Neuron (in vitro differentiated cells): ENCODE data around the gene TSPAN14.
"Not testable (repeated sequence)": the region's sequence is repeated elsewhere in the genome, so short reads cannot be mapped to it uniquely, and the experiment has no call there.

Experiments
- H2AFZ ChIP-seq: one replicate; pipeline ENCODE4 v1.6.1; 2013; ENCODE audit warnings: low read depth, mild to moderate bottlenecking, inconsistent platforms, low read length, moderate library complexity
- H3K27me3 ChIP-seq: one replicate; pipeline ENCODE4 v1.6.1; 2013; ENCODE audit warnings: low read length; ENCODE audit not compliant: insufficient read depth
- H3K36me3 ChIP-seq: one replicate; pipeline ENCODE4 v1.6.1; 2013; ENCODE audit warnings: low read length; ENCODE audit not compliant: insufficient read depth
- H3K4me1 ChIP-seq: one replicate; pipeline ENCODE4 v1.6.1; 2013; ENCODE audit warnings: low read length; ENCODE audit not compliant: insufficient read depth
- H3K4me3 ChIP-seq: 2 replicates; pipeline ENCODE4 v1.5.1; 2013; ENCODE audit warnings: mild to moderate bottlenecking, low read length, moderate library complexity
- H3K9me3 ChIP-seq: one replicate; pipeline ENCODE4 v1.6.1; 2013; ENCODE audit warnings: low read length

The TSPAN14 gene

DNA sequence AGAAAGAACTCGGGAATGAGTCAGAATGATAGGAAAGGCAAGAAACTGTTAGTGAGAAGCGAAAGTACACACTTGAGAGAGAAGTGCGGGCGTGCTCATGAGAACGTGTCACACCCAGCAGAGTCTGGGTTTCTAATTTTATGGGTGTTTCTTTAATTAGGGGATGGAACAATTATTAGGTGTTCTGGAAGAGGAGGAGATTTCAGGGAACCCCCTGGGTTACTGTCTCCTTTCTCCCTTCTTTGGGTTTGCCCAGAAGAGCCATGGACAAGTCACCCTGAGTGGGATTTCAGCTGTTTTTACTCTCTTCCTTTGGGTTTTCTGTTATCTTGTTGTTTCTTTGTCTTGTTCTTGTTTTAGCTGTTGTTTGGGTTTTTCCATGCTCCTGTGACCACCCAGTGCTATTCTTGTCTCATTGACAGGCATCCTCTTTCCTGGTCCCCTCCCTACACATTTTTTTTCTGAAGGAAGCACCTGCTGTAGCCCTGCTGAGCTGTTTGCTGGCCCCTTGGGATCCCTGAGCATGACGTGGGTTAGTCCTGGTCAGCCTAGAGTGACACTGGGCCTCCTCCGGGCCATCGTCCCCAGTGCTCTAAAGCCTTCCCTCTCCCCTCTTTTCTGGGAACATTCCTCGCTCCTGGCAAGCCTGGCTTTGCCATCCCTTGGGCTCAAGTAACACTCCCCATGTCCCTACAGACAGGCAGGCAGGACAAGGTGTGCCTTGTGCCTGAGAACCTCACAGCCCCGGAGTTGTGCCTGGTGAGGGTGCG, 87.1 kb downstream of the TSPAN14 start:
- peaks cover 3% of the 10 kb centered on the region for H3K9me3 ChIP-seq
- H3K4me3 ChIP-seq, result no peak overlapping the region
- H3K27me3 ChIP-seq, result no peaks in the 10 kb centered on the region
- H2AFZ ChIP-seq, result no peak overlapping the region
- peaks cover 4% of the 10 kb centered on the region for H3K4me1 ChIP-seq
- no peaks in the 10 kb centered on the region for H3K36me3 ChIP-seq

DNA sequence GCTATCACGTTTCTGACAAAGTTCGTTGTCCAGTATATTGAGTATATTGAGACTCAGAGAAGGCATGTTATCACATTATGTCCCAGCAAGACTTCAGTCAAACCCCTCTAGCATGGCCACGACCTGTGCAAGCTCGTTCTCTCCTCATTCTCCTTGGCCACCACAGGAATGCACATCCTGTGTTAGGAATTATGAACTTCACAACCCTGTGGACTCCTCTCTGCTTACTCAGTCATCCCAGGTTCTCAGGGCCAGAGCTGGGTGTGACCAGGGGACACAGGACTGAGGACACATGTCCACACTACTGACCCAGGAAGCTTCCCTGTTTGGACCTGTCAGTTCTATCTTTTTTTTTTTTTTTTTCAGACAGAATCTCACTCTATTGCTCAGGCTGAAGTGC, 87.9 kb downstream of the TSPAN14 start:
- H3K27me3 ChIP-seq, result no peaks in the 10 kb centered on the region
- H3K4me1 ChIP-seq, result peaks cover 4% of the 10 kb centered on the region
- no peak overlapping the region for H3K4me3 ChIP-seq
- H3K9me3 ChIP-seq, result peaks cover 3% of the 10 kb centered on the region
- H2AFZ ChIP-seq, result no peak overlapping the region
- H3K36me3 ChIP-seq, result no peaks in the 10 kb centered on the region

DNA sequence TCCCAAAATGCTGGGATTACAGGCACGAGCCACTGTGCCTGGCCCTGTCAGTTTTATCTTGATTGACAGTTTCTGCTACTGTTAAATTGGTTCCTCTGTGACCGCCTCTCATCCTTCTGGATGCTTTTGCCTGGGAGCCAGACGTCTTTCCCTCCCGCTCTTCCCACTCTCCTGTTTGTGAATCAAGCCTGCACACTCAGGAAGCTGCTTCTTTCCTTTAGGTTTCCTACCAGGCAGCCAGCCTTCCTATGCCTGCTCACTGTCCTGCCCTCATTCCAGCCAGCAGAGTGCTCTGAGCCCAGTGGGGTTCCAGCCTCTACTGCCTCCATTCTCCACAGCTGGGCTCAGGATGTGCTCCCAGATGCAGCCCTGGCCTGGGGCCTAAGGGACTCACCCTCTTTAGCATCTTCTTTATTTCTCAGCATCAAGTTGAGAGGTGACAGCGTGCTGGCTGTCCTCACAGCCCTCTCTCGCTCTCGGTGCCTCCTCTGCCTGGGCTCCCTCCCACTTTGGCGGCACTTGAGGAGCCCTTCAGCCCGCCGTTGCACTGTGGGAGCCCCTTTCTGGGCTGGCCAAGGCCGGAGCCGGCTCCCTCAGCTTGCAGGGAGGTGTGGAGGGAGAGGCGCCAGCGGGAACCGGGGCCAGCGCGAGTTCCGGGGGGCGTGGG, 88.7 kb downstream of the TSPAN14 start:
- H3K36me3 ChIP-seq, result no peaks in the 10 kb centered on the region
- H3K4me3 ChIP-seq, result no peak overlapping the region
- peaks cover 3% of the 10 kb centered on the region for H3K9me3 ChIP-seq
- H2AFZ ChIP-seq, result no peak overlapping the region
- no peaks in the 10 kb centered on the region for H3K27me3 ChIP-seq
- H3K4me1 ChIP-seq, result peaks cover 4% of the 10 kb centered on the region

DNA sequence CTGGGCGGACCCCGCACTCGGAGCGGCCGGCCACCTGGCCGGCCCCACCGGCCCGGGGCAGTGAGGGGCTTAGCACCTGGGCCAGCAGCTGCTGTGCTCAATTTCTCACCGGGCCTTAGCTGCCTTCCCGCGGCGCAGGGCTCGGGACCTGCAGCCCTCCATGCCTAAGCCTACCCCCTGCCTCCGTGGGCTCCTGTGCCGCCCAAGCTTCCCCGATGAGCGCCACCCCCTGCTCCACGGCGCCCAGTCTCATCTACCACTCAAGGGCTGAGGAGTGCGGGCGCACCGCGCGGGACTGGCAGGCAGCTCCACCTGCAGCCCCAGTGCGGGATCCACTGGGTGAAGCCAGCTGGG, 89.2 kb downstream of the TSPAN14 start:
- H3K36me3 ChIP-seq, H3K9me3 ChIP-seq, H3K27me3 ChIP-seq, H3K4me3 ChIP-seq, H2AFZ ChIP-seq, H3K4me1 ChIP-seq: not testable (repeated sequence)

DNA sequence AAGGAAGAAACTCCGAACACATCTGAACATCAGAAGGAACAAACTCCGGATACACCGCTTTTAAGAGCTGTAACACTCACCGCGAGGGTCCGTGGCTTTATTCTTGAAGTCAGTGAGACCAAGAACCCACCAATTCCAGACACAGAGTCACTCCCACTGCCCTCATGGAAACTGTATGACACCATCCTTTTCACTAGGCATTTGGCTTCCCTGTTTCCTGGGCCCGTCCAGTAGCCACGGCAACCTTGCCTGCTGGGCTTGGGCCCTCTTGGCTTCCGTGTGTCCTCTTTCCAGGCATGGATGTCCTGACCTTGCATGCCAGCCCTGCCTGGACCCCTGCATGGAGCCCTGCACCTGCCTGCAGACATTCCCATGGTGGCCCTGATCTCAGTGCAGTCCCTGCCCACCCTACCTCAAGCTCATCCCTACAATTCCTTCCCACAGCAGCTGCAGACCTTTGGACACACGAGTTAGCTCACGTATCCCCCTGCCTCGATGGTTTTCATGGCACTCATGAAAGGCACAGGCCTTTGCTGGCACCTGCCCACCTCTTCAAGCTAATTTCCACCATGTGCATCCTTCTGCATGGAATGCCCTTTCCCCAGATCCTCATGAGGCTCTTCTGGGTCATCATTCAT, 90.3 kb downstream of the TSPAN14 start:
- peaks cover 3% of the 10 kb centered on the region for H3K9me3 ChIP-seq
- H2AFZ ChIP-seq, result no peak overlapping the region
- no peak overlapping the region for H3K4me3 ChIP-seq
- no peaks in the 10 kb centered on the region for H3K27me3 ChIP-seq
- H3K36me3 ChIP-seq, result no peaks in the 10 kb centered on the region
- peaks cover 4% of the 10 kb centered on the region for H3K4me1 ChIP-seq

DNA sequence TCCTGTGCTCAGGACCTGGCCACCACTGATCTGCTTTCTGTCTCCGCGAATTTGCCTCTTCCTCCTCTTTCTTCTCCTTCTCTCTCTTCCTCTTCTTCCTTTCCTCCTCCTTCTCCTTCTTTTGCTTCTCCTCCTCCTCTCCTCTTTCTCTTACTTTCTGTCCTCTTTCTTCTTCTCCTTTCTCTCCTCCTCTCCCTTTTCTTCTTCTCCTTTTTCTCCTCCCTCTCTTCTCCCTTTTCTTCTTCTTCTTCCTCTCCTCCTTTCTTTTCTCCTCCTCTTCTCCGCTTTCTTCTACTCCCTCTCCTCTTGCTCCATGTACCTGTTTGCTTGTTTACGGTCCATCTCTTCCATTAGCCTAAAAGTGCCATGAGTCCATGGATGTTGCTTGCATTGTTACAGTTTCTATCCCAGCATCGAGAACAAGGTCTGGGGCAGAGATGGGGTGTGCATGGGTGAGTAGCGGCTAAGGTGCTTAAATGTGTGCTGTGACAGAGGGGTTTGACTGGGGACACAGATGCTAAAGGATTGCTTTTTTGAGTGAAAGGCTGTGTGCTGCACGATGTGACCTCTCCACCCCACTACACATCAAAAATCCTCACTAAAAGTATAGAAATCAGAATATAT, 91.3 kb downstream of the TSPAN14 start:
- Histone ChIP-seq H3K4me1 (peaks cover 4% of the 10 kb centered on the region), H3K4me3 (no peak overlapping the region), H3K27me3 (no peaks in the 10 kb centered on the region), H2AFZ (no peak overlapping the region), H3K36me3 (no peaks in the 10 kb centered on the region), H3K9me3 (peaks cover 3% of the 10 kb centered on the region)

DNA sequence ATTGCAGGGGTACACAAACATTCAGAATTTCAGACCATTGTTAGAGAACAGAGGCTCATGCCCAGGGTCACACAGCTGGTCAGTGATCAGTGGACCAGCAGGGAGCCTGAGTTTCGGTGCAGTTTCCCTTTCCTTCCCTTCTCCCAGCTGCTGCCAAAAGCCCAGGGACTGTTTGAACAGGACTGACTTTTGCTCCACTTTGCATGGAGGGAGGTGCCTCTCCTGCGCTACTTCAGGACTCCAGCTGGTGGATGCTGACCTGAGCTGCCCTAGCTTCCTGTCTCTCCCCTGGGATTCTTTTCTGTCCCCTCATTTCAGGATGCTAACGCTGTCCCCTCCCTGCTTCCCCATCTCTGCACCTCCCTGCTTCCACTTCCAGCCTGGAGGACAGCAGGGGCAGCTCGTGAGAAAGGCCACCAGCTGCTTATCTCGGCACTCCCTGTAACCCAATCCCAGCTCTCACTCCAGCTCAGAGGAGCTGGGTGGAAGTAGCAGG, 98.1 kb downstream of the TSPAN14 start:
- no peaks in the 10 kb centered on the region for H3K27me3 ChIP-seq
- no peaks in the 10 kb centered on the region for H3K36me3 ChIP-seq
- no peak overlapping the region for H3K4me3 ChIP-seq
- H2AFZ ChIP-seq, result no peak overlapping the region
- H3K9me3 ChIP-seq, result no peaks in the 10 kb centered on the region
- peaks cover 9% of the 10 kb centered on the region for H3K4me1 ChIP-seq

DNA sequence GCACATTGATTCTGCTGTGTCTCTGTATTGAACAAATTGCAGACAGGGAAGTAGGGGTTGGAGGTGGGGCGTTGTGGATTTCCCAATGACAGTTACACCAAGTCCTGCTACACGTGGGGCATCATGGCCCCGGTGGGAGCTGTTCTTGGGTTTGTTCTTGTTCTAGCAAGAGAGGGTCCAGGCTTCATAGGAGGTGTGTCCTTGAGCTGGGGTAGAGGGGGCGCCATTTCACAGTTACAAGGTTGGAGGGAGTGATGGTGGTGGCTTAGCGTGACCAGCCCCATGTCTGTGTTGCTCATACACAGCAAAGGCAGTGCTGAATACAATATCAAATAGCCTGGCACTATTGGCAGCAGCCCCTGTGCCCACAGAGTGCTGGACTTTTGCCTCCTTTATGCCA, 99.3 kb downstream of the TSPAN14 start:
- Histone ChIP-seq H3K9me3 (no peaks in the 10 kb centered on the region), H3K4me3 (no peak overlapping the region), H3K27me3 (no peaks in the 10 kb centered on the region), H3K36me3 (no peaks in the 10 kb centered on the region), H2AFZ (no peak overlapping the region), H3K4me1 (peaks cover 9% of the 10 kb centered on the region)

DNA sequence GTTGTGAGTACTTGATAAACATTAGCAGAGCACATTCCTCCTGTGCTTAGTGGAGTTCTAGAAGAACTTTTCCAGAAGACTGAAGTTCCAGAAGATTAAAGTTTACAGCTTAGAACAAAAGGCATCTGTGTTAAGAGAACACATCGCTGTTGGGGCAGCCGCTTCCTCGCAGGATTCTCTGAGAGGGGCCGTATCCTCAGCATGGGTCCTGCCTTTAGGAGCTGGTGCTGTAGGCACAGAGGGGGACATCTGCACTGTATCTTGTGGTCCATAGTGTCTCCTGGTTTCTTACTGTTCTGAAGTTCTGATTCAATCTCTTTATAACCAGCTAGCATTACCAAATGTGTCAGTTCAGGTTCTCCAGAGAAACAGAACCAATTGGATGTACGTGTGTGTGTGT, 99.9 kb downstream of the TSPAN14 start:
- Histone ChIP-seq H3K4me1 (peaks cover 9% of the 10 kb centered on the region), H3K36me3 (no peaks in the 10 kb centered on the region), H2AFZ (no peak overlapping the region), H3K4me3 (no peak overlapping the region), H3K9me3 (no peaks in the 10 kb centered on the region), H3K27me3 (no peaks in the 10 kb centered on the region)

DNA sequence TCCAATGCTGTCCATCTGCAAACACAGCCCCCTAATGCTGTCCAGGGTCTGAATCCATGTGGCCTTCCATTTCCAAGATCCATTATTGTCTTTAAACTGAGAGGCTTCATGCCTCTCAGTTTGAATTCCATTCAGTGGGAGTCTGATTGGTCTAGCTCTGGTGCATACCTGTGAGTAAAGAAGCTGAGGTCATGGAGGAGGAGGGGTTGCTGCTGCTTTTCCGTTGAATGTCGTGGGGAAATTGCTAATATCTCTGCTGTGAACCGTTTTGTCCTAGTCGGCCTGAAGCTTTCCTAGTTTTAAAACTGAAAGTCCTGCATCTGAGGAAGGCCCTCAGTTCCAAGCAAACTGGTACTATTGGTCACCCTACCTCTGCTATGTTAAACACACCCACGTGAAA, 101.3 kb downstream of the TSPAN14 start:
- Histone ChIP-seq H2AFZ (no peak overlapping the region), H3K4me1 (peaks cover 9% of the 10 kb centered on the region), H3K9me3 (no peaks in the 10 kb centered on the region), H3K27me3 (no peaks in the 10 kb centered on the region), H3K4me3 (no peak overlapping the region), H3K36me3 (no peaks in the 10 kb centered on the region)

DNA sequence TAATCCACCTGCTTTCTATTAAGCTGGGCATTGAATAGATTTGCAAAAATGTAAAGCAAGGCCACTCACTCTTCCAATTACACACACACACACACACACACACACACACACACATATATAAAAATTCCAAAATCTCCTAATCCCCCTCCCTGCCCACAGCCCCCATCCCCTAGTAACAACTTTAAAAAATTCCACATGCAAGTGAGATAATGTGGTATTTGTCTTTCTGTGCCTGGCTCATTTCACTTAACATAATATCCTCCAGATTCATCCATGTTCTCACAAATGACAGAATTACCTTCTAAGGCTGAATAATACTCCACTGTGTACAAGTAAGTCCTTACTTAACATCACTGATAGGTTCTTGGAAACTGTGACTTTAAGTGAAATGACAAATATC, 107.8 kb downstream of the TSPAN14 start:
- Histone ChIP-seq H3K9me3 (no peaks in the 10 kb centered on the region), H2AFZ (no peak overlapping the region), H3K27me3 (no peaks in the 10 kb centered on the region), H3K36me3 (no peaks in the 10 kb centered on the region), H3K4me1 (no peaks in the 10 kb centered on the region), H3K4me3 (no peak overlapping the region)

DNA sequence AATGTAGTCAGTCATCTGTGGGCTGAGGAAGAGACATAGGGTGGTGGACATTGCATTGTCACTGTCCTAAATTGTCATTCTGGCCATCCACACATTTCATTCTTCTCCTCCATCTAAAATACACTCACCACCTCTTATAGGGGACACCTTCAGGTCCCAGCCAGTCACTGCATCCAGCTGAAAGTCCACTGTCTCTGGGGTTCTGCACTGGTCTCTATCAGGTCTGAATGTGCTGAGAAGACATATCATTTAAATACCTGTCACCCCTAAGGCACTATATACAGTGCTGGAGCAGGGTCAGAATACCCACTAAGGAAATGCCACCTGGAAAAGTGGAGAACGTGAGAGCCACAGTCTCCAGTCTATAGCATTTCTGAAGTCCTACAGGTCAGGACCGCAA, 113.2 kb downstream of the TSPAN14 start:
- Histone ChIP-seq H3K4me3 (no peak overlapping the region), H3K4me1 (no peaks in the 10 kb centered on the region), H3K27me3 (no peaks in the 10 kb centered on the region), H3K9me3 (no peaks in the 10 kb centered on the region), H3K36me3 (no peaks in the 10 kb centered on the region), H2AFZ (no peak overlapping the region)
